K562 (cell line): Measurements from ENCODE around the gene EPHA2. TPM values are rescaled to one million over a fixed set of nuclear protein-coding genes. Genes with fewer than 3 reads are reported as not detected.

Experiments used
- ATAC-seq: fragments of 200-7000 bp; cut with Tn5 transposase; 3 replicates; pipeline ENCODE4 v1.9.1; 2020; ENCODE audit warnings: moderate library complexity
- BruUV-seq: library from RNA; stranded (reverse); fragments of 400-500 nt; replicated peaks from 2 replicates; lab custom pipeline; 2021; lab: Mats Ljungman, UMichigan
- CTCF ChIA-PET: fragments of 300-600 bp; formaldehyde crosslinking; extraction: SDS; loops from one replicate; lab custom pipeline; 2021; ENCODE audit warnings: low intra/inter-chr PET ratio; lab: Yijun Ruan, JAX
- POLR2A ChIA-PET: fragments of 300-600, 350-650 bp; sonication (Branson Sonifier 250); formaldehyde crosslinking; extraction: SDS; loops from one replicate; lab custom pipeline; 2021; ENCODE audit warnings: antibody characterized with exemption, inconsistent platforms; lab: Yijun Ruan, JAX
- DNase-seq, 4 experiments: peaks; one replicate each; pipeline versions ENCODE4 v3.0.0 to v3.0.0-alpha.2; 2011 to 2018; ENCODE audit warnings: low spot score in 3 of 4, mixed read lengths in 3 of 4; ENCODE audit errors: extremely low read depth in 1 of 4
- FAIRE-seq: peaks from 2 replicates; lab custom pipeline; 2011; peaks lifted over from hg19 to GRCh38; lab: Jason Lieb, UNC
- H2AFZ ChIP-seq: 2 replicates; pipeline ENCODE4 v1.6.0; 2011; ENCODE audit warnings: low read depth, low read length, control low read depth, inconsistent platforms
- H3K27ac ChIP-seq: fragments of 200-600 bp; 3 replicates; pipeline ENCODE4 v1.8.0; 2011; ENCODE audit warnings: low read depth, mild to moderate bottlenecking, control low read depth, inconsistent platforms, low read length, moderate library complexity, mixed read lengths; ENCODE audit errors: extremely low read depth
- H3K27me3 ChIP-seq, 2 experiments: fragments of 300-600 bp in 1 of 2; 2 replicates in 1 of 2; 3 replicates in 1 of 2; pipeline versions ENCODE4 v1.6.0 to v1.8.0; 2011; ENCODE audit warnings: inconsistent platforms in 2 of 2, low read length in 2 of 2, mild to moderate bottlenecking in 1 of 2, mixed read lengths in 1 of 2, moderate library complexity in 1 of 2; ENCODE audit not compliant: control insufficient read depth in 2 of 2, insufficient read depth in 2 of 2
- H3K36me3 ChIP-seq: fragments of 300-600 bp; 3 replicates; pipeline ENCODE4 v1.8.0; 2011; ENCODE audit warnings: mild to moderate bottlenecking, low read length, inconsistent platforms; ENCODE audit not compliant: control insufficient read depth, insufficient read depth
- H3K4me1 ChIP-seq, 2 experiments: fragments of 200-600 bp in 1 of 2; replicated peaks in 1 of 2; 2 replicates in 1 of 2; 3 replicates in 1 of 2; pipeline versions ENCODE4 v1.5.1 to v1.8.0; 2011; ENCODE audit warnings: inconsistent platforms in 2 of 2, low read length in 2 of 2, mild to moderate bottlenecking in 1 of 2, mixed read lengths in 1 of 2, moderate library complexity in 1 of 2; ENCODE audit not compliant: control insufficient read depth in 2 of 2, insufficient read depth in 2 of 2
- H3K4me2 ChIP-seq: 2 replicates; pipeline ENCODE4 v1.6.1; 2011; ENCODE audit warnings: low read length, control low read depth, inconsistent platforms, mixed read lengths; ENCODE audit not compliant: insufficient read depth
- H3K4me3 ChIP-seq: fragments of 200-600 bp; sonication (generic), shearing (Covaris generic); 2 replicates; pipeline ENCODE4 v1.5.1; 2016; ENCODE audit warnings: control low read depth, inconsistent platforms
- H3K79me2 ChIP-seq: fragments of 200-600 bp; 3 replicates; pipeline ENCODE4 v1.8.0; 2011; ENCODE audit warnings: low read length, inconsistent platforms; ENCODE audit not compliant: control insufficient read depth, insufficient read depth
- H3K9ac ChIP-seq, 2 experiments: 2 replicates each; pipeline versions ENCODE4 v1.6.0 to v1.6.1; 2011; ENCODE audit warnings: low read depth in 2 of 2, low read length in 2 of 2, control low read depth in 1 of 2, inconsistent platforms in 1 of 2, mild to moderate bottlenecking in 1 of 2, mixed read lengths in 1 of 2; ENCODE audit not compliant: insufficient read depth in 1 of 2
- H3K9me1 ChIP-seq: one replicate; pipeline ENCODE4 v1.6.0; 2011; ENCODE audit warnings: inconsistent platforms, mild to moderate bottlenecking, low read length, moderate library complexity; ENCODE audit not compliant: control insufficient read depth, insufficient read depth
- H3K9me3 ChIP-seq: replicated peaks from 2 replicates; pipeline ENCODE4 v1.5.1; 2011; ENCODE audit warnings: low read depth, low read length, inconsistent platforms; ENCODE audit not compliant: control insufficient read depth, insufficient read depth
- H4K20me1 ChIP-seq: replicated peaks from 2 replicates; pipeline ENCODE4 v1.6.1; 2011; ENCODE audit warnings: low read length, inconsistent platforms, mixed read lengths; ENCODE audit not compliant: control insufficient read depth, insufficient read depth
- BCOR ChIP-seq: fragments of 450-650 bp; IDR thresholded peaks from 2 replicates; pipeline ENCODE4 v1.6.1; 2016
- CEBPB ChIP-seq: fragments of 450-650 bp; IDR thresholded peaks from 2 replicates; pipeline ENCODE4 v1.6.1; 2016; ENCODE audit warnings: missing genetic modification characterization, missing compliant biosample characterization
- CSDE1 ChIP-seq, 2 experiments: fragments of 450-650 bp; IDR thresholded peaks; 2 replicates each; pipeline ENCODE4 v1.6.1; 2016; ENCODE audit warnings: mild to moderate bottlenecking in 1 of 2
- E2F8 ChIP-seq: fragments of 450-650 bp; IDR thresholded peaks from 2 replicates; pipeline ENCODE4 v1.7.1; 2018; ENCODE audit warnings: mild to moderate bottlenecking, low read depth; ENCODE audit not compliant: partially characterized antibody
- FOXA1 ChIP-seq: fragments of 450-650 bp; IDR thresholded peaks from 2 replicates; pipeline ENCODE4 v1.6.1; 2016; ENCODE audit warnings: mild to moderate bottlenecking, borderline replicate concordance
- KDM1A ChIP-seq, 2 experiments: fragments of 450-650 bp; IDR thresholded peaks; 2 replicates each; pipeline ENCODE4 v1.6.1; 2016; ENCODE audit warnings: mild to moderate bottlenecking in 2 of 2
- RBM25 ChIP-seq: fragments of 200-400 bp; formaldehyde crosslinking; IDR thresholded peaks from 2 replicates; pipeline ENCODE4 v1.6.1; 2018; ENCODE audit warnings: low read length, low read depth, moderate library complexity; ENCODE audit not compliant: severe bottlenecking
- SAFB2 ChIP-seq: fragments of 200-400 bp; formaldehyde crosslinking; IDR thresholded peaks from 2 replicates; pipeline ENCODE4 v1.6.1; 2018; ENCODE audit warnings: borderline replicate concordance, low read length, low read depth, moderate library complexity; ENCODE audit not compliant: severe bottlenecking
- SMAD2 ChIP-seq: fragments of 150-350 bp; IDR thresholded peaks from 2 replicates; pipeline ENCODE4 v1.6.1; 2014; ENCODE audit warnings: low read depth, mild to moderate bottlenecking, low read length
- SMARCE1 ChIP-seq: fragments of 450-650 bp; IDR thresholded peaks from 2 replicates; pipeline ENCODE4 v1.7.1; 2016; ENCODE audit warnings: mild to moderate bottlenecking
- SRSF3 ChIP-seq: fragments of 200-400 bp; formaldehyde crosslinking; IDR thresholded peaks from 2 replicates; pipeline ENCODE4 v1.6.1; 2016; ENCODE audit warnings: mild to moderate bottlenecking, low read length, moderate library complexity; ENCODE audit not compliant: insufficient read depth
- ZNF263 ChIP-seq: sonication (generic); formaldehyde crosslinking; IDR thresholded peaks from 2 replicates; pipeline ENCODE4 v1.8.0; 2022; ENCODE audit warnings: mild to moderate bottlenecking, missing genetic modification reagents, borderline replicate concordance
- ZNF277 ChIP-seq: fragments of 250-450 bp; sonication (Bioruptor Pico); IDR thresholded peaks from 2 replicates; pipeline ENCODE4 v1.8.0; 2022; ENCODE audit warnings: inconsistent platforms, mild to moderate bottlenecking, moderate library complexity, borderline replicate concordance
- ZNF282 ChIP-seq: sonication (generic); formaldehyde crosslinking; IDR thresholded peaks from 2 replicates; pipeline ENCODE4 v1.8.1; 2023; ENCODE audit warnings: missing genetic modification reagents
- WGBS: fragments of 100-300 bp; shearing (Covaris generic); methylation state at CpG from one replicate; pipeline ENCODE4 v1.1.6; 2016; ENCODE audit warnings: low coverage, mixed read lengths; ENCODE audit not compliant: insufficient coverage; ENCODE audit errors: missing lambda C conversion rate; 5-methylcytosine and 5-hydroxymethylcytosine counted together
- in situ Hi-C: fragments of 300-500 bp; cut with MboI; formaldehyde crosslinking; loops from 4 replicates; pipeline ENCODE4 v1.15.0; 2018; ENCODE audit warnings: inconsistent platforms, mixed read lengths
- intact Hi-C: fragments of 100-400 bp; cut with micrococcal nuclease; formaldehyde crosslinking; loops from 2 replicates; pipeline ENCODE4 v1.14.2; 2022
- polyA plus RNA-seq, 8 experiments: library from polyadenylated mRNA; depleted of rRNA in 4 of 8; stranded (reverse) in 5 of 8; unstranded in 3 of 8; fragments of >200 nt; fragmentation: Nextera tagmentation in 2 of 8; fragmentation: Illumina TruSeq in 1 of 8; extraction: Ambion mirVana in 2 of 8; extraction: Trizol in 1 of 8; gene quantifications; 2 replicates each; pipeline versions ENCODE4 v1.2.1 to v1.2.3, GENCODE V29; 2011 to 2014; ENCODE audit warnings: inconsistent platforms in 1 of 8, missing spikeins in 1 of 8
- total RNA-seq, 7 experiments: library from RNA; depleted of rRNA in 6 of 7; stranded (reverse); fragments of >200 nt in 6 of 7; fragmentation: Illumina TruSeq in 2 of 7; extraction: Trizol in 2 of 7; gene quantifications; 2 replicates each; pipeline versions ENCODE4 v1.2.1 to v1.2.3, GENCODE V29; 2011 to 2021; ENCODE audit warnings: low replicate concordance in 1 of 7

The EPHA2 gene
- total and polyA plus RNA-seq, 9 of the 15 experiments (the other 6 are each of a cell fraction or from before 2014, with no cell fraction given) = 0.04 to 0.40 (median 0.07) TPM; not detected in 4

GRCh38 chr1:16114527-16115467 is 41.1 kb downstream of the EPHA2 start:
- DNase-seq (no peak), ATAC-seq (no peak), FAIRE-seq (no peak)
- H3K9ac ChIP-seq = peak overlapping the region in 1 of 2 experiments; percentile 34; a peak in 2 of 4 replicates
- H2AFZ ChIP-seq = no peak overlapping the region
- H3K4me2 ChIP-seq = no peak overlapping the region
- no peak for TF ChIP-seq ZNF282 (CRISPR knock-in tag)
- no peak for TF ChIP-seq CEBPB (tag)
- no peak for TF ChIP-seq E2F8
- TF ChIP-seq ZNF263 = no peak
- TF ChIP-seq ZNF277 = no peak
- TF ChIP-seq BCOR = peak; percentile 66
- no peak for TF ChIP-seq SMAD2
- peak; percentile 37 to 38; a peak in 1 of 4 replicates for TF ChIP-seq KDM1A (IDR thresholded peaks at IDR 0.05)
- no peak for TF ChIP-seq CSDE1 (IDR thresholded peaks at IDR 0.05)
- no peak for TF ChIP-seq SAFB2
- TF ChIP-seq RBM25 = peak; percentile 64
- TF ChIP-seq SMARCE1 = no peak
- no peak for TF ChIP-seq SRSF3
- TF ChIP-seq FOXA1 = no peak
- WGBS = 65% methylated on average over 23 of the region's 23 CpGs
- H3K79me2 ChIP-seq = no peaks in the 10 kb centered on the region
- no peaks in the 10 kb centered on the region for H3K27me3 ChIP-seq
- no peaks in the 10 kb centered on the region for H3K9me1 ChIP-seq
- H3K4me3 ChIP-seq = no peak overlapping the region
- BruUV-seq = no TSS peak
- POLR2A ChIA-PET = interaction anchor here (0.7 kb wide), 1 partner anchor 12 kb away, joined by 3 read pairs; no protein-coding TSS in a partner anchor
- intact Hi-C loops = no loop called here
- no peaks in the 10 kb centered on the region; the same call in 1 of the 2 replicates for H4K20me1 ChIP-seq
- no peaks in the 10 kb centered on the region for H3K36me3 ChIP-seq
- no peak overlapping the region for H3K27ac ChIP-seq
- in situ Hi-C loops = no loop called here
- H3K4me1 ChIP-seq = peaks cover 0 to 45% of the 10 kb centered on the region in 2 experiments; a peak in 3 of 5 replicates
- CTCF ChIA-PET = no interaction called here
- no peaks in the 10 kb centered on the region for H3K9me3 ChIP-seq
